Endometrium (tissue), 2 donors: ENCODE results near the gene GRM7.

Experiments
- FAIRE-seq: peaks from 2 replicates; lab custom pipeline; 2012; peaks lifted over from hg19 to GRCh38; lab: Jason Lieb, UNC
- donor health status: control.
- donor health status: control.

GRM7 gene

DNA sequence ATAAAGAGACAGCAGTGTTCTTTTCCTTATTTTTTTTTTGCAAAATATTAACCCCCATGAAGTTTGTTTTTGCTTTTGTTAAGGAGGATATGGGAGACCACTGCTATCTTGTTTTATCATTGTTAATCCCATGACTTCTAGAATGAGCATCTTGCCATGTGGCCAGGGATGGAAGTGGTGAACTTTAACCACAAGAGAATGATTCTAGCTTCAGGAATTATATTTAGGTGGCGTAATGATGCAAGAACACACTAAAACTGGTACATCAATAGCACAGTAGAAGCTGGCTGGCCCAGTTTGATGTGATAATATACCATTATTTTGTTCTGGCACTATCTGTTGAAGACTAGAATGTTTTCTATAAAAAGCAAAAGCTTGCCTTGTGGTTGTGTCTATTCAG is 720.9 kb downstream of the GRM7 start:
- FAIRE-seq: no peak

DNA sequence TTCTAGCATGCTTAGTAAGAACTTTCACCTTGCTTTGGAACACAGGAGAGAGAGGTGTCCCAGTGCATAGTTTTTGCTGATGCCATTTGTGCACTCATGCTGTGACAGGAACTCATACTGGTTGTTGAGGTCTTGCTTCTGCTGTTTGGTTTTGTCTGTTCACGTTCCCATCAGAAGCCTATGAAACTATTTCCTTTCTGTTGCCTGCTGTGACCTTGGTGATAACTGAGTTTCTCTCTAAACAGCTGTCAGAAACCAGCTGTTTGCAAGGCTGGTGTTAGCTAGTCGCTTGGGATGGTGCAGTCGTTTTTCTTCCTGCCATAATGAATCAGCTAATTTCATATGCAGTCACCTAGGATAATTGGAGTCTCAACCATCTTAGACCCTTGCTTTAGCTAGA is 724.1 kb downstream of the GRM7 start:
- FAIRE-seq: no peak

DNA sequence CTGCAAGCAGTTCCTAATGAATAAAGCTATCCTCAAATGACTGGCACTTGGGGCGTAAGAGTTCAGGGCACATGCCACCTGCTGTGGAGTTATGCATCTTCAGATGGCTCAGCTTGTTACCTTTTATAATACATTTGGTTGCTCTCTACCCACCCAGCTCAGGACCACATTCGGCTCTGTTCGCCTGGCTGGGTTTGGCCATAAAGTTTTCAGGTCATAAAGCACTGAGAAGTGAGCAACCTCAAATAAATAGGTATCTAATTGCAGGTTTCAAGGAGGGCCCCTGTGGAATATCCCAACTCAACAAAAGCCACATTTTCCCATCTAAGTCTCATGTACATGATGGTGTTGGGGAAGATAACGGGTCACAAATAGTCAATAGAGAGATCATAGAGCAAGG is 727.3 kb downstream of the GRM7 start:
- FAIRE-seq: no peak

DNA sequence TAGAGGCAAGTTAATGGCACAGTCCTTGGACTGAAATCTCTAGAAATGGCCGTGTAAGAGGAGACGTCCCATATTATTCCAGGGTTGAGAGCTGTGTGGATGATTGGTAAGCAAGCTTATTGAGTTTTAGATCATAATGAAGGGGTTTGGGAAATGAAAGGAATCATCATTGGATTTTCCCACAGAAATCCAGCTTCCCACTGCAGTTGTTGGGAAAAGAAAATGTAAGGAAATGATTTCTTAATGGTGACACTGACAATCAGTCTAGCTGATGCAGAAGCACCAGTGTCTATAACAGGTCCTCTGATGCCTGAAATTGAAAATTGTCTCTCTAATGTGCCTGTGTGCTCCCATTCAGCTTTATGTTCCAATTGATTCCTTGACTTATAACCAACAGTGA is 728.6 kb downstream of the GRM7 start:
- no peak for FAIRE-seq

DNA sequence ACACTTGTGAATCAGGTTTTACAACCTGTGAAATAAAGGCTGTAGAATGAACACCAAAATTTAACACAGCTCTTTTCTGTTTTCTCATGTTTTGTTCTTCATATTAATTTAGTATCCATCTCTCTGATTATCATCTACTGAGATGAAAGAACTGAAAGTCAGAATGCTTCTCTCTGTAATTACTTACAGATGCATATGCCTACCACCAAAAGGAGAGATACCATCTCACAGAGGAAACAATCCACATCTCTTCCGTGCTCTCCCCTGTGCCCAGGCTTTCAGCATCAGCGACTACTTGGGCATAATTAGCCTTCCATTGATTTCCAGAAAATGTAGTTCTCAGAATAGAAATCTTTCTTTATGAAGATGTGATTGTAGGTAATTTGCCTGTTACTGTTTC is 741.4 kb downstream of the GRM7 start:
- FAIRE-seq: no peak

DNA sequence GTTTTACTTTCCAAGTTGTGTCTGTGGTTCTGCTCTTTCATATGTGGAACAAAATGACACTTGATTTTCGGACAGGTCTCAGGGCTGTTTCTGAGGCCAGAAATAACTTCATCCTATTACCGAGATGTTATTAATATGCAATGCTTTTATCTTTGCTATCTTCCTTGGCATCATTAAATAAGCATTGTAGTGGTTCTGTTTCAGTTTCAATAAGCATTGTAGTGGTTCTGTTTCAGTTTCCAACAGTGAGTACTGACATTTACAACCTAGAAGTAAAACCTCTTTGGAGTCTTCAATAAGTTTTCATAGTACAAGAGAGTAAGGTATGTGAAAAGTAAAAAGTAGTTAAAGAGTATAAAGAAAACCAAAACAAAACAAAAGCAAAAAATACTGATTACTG is 746.2 kb downstream of the GRM7 start:
- FAIRE-seq: no peak

DNA sequence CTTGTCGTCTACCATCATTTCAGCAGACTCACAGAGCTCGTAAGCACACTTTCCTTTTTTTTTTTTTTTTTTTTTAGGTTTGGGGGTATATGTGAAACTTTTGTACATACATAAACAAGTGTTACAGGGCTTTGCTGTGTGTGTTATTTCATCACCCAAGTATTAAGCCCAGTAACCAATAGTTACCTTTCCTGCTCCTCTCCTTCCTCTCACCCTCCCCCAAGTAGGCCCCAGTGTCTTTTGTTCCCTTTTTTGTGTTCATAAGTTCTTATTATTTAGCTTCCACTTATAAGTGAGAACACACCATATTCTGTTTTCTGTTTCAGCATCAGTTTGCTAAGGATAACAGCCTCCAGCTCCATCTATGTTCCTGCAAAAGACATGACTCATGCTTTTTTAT is 746.8 kb downstream of the GRM7 start:
- no peak for FAIRE-seq

DNA sequence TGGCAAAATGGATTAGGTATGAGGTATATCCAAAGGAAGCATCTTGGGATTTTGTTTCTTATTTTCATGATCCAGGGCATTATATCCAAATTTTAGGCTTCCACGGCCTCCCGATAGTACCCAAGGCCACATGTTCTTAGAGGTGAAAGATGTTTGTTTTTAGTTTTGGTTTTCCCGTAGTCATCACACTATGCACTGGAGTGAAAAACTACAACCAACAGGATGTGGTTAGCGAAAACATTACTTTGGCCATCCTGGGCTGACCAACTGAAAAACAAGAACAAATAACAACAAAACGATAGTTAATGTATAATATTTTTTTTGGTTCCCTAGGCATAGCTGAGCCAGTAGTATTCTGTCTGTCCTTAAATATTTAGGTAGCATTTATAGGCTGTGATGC is 749.7 kb downstream of the GRM7 start:
- no peak for FAIRE-seq

DNA sequence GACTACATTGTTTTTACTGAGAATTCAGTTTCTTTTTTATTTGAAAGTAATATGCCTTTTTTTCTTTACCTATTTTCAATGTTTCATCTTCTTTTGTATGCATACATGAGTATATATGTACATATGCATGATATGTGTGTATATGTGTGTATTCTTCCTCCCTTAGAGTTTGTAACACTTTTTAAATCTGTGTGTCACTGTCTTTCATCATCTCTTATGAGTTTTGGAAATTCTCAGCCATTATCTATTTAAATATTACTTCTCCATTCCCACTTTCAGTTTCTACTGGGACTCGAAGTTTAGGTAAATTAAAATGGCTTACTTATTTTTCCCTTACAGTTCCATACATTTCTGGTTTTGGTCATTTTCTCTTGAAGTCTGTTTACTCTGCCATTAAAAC is 754.1 kb downstream of the GRM7 start:
- FAIRE-seq: no peak

DNA sequence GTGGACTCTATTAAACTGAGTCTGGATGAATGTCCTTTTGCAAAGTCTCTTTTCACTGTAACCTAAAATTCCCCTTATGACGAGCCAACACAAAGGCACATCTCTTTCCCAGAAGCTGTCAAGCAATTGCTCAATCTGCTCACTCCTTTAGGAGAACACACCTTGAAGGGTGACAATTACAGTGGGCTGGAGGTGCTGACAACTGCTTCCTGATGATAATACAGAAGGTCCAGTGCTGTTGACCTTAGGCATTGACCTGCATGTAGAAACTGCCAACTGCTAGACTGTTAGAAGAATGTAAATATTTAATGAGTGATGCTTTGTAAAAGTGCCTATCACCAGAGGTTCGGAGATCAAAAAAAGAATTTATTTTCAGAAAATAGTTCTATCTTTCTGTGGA is 757.7 kb downstream of the GRM7 start:
- FAIRE-seq: no peak

DNA sequence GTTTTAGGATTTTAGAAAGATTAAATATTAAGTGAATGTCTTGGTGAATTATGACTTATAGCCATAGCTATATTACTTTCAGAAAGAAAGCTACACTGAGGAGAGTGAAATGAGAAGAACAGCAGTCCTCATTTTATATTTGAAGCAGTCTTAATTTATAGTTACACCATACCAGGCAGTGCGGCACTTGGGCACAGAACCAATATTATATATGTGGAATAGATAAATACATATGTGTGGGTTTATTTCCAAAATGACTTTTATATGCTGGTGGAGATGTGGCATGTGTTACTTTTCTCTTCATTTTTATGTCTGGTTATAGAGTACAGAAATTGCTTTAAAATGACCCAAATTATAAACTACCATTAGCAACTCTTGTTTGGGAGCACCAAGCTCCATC is 759.5 kb downstream of the GRM7 start:
- FAIRE-seq: no peak

DNA sequence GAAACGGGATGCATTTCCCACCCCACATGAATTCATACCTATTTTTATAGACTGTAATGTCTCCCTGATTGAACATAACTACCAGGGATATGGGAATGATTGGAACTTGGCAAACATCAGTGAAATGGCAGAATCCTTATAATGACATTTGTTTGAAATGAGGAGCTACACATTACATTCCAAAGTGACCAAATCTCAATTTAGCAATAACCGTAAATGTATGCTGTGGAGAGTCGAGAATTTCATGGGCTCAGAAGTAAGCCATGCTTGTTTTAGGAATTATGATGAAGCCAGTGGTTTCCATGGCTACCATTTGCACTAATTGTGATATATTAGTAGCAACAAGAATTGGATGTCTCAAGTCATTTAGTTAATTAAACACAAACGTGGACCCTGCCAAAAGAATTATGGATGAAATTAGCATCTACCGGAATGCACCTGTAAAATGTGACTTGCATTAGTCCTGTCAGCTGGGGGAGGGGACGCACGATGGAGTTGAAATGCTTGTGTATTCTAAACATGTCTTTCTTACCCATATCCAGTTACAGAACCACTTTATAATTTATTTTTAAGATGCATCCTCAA is 760.2 kb downstream of the GRM7 start:
- FAIRE-seq: no peak

DNA sequence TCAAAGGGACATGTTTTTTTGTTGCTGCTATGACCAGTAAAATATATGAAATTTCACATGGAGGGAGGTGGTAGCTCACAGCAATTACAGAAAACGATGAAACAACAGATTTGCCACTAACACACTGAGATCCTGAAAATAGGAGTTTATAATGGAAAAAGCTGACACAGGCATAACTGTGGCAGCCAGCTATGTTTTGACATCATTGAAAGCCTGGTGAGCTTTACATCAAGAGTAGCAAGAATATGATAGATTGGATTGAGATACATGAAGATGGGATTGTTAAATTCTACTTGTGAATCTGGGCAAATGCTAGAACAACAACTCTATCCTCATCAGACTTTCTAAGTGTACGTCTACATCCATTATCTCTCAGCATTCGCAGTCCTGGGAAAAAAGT is 760.7 kb downstream of the GRM7 start:
- FAIRE-seq: no peak

DNA sequence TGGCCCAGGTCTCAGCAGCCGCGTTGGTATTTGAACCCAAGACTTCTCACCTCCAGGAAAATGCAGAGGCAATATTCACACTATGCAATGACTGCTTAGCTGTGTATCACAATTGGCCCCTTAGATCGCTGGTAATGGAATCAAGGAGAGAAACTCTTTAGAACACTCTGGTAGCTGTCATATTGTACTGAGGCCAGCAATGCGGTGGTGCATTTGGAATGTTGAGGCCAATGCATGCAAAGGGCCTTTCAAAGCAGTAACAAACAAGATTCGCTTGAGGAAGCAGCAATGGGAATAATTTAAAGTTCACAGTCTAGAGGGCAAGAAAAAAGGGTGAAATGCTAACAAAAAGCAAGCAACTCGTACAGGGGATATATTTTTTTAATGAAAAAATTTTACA is 764.1 kb downstream of the GRM7 start:
- no peak for FAIRE-seq

DNA sequence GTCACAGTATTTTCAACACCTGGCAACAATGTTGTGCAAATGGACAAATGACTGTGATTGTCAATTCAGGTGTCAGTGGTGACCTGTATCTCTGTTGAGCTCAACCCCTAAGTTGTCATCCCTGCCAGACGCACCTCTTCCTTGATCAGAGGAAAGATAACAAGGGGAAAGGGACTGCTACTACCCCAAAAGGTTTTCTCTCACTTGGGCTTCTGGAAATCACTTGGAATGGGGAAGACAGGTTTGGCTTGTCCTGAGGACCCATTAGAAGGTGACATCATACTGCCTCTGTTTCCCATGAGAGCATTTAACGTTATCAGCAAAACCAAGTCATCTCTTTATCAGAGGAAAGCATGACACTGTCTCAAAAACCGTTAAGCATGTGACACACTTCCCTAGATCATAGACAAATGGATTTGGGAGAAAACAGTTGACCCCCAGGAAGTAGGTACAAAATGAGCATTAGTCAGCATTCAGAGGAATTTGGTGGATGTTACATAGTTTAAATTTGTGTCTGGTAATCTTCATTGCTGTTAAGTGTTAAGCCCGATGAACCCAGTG is 769.5 kb downstream of the GRM7 start:
- no peak for FAIRE-seq

DNA sequence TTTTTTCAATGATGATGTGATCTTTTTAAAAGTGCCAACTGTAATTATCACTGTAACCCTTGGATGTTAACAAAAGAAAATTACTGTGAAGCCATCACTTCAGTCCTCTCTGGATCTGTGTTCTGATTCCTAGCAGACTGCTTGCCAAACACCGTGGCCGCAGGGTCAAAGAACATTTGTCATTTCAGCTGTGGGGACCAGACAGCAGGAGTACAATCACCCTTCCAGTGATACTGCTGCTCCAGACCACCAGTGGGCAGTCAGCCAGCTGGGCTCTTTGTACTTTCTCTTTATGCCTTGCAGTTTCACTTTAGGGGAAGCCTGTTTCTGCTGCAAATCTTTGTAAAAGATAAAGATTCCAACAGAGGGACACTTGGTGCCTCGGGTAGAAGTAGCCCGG is 770.0 kb downstream of the GRM7 start:
- no peak for FAIRE-seq

DNA sequence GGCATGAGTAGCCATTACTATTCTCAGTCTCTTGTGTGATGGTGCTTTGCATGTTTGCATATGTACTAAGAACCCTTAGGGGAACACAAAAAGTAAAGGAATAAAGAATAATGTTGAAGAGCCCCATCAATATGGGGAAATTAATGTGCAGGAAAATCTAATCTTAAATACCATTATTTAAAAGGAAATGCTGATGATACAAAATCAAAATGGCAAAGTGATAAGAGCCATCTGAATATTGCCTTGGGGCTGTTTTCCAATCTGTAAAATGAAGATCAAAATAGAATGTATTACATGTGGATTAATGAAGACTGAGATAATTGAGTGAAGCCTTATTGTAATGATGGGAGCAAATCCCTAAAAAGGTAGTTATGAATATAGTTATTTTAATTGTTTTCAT is 771.4 kb downstream of the GRM7 start:
- FAIRE-seq: no peak

DNA sequence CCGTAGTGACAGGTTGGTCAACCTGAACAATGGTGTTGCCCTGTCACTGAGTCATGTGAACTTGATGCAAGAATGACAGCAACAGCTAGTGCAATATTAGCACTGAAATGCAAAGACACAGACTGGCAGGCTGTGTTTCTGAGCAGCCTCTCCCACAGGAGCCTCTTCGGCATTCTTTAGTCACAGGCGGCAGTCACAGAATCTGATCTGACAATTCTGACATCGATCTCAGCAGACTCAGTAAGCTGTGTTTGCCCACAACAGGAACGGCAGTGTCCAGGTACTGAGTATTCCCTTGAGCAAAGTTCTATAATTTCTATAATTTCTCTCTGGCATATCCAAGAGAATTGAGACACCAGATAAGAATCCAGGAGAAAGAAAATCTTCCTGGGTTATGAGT is 776.8 kb downstream of the GRM7 start:
- no peak for FAIRE-seq

DNA sequence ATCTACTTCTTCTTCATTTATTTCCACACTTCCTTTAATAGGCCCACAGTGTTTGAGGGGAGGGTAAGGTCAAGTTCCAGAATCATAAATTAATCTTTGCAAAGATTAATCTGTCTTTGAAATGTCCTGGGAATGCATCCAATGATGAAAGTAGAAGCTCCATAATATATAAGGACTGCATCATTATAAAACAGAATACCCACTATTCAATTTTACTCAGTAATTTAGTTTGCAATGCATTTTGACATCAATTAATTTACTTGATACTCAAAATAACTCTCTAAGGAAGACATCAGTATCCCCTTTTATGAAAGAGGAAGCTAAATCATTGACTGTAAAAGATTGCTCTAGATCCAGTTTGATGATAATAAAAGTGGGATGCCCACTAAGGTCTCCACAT is 777.2 kb downstream of the GRM7 start:
- FAIRE-seq: no peak

DNA sequence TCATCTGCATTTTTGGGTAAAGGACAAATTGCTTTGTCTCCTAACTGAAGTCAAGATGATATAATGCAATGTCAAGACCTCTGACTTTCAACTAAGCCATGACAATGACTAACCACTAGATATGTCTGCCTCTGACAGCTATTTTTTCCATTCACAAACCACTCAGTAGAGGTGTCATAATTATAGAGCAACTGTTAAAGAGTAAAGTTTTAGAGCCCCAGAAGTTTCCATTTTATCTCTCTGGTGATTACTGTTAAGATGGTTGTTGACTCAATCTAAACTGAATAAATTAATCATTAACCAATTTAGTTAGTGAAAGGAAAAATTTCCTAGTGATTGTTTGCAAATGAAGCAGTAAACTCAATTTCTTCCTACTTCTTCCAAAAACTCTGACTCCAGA is 779.9 kb downstream of the GRM7 start:
- FAIRE-seq: no peak

DNA sequence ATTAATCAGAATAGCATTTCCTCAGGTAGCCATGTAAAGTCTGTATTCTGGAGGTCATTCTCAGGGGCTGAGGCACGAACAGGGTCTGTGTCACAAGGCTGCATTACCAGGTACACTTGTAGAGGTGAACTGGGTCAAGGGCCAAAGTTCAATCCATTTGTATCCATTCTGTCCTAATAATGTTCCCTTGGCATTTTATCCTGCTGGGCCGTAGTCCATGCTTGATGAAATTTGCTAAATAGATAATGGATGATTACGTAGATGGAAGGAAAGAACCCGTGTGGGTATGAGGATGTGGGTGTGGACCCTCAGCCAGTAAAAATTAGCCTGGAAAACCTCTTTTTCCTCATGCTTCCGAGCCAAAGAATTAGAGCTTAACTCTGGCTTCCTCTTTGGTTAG is 785.9 kb downstream of the GRM7 start:
- FAIRE-seq: no peak

DNA sequence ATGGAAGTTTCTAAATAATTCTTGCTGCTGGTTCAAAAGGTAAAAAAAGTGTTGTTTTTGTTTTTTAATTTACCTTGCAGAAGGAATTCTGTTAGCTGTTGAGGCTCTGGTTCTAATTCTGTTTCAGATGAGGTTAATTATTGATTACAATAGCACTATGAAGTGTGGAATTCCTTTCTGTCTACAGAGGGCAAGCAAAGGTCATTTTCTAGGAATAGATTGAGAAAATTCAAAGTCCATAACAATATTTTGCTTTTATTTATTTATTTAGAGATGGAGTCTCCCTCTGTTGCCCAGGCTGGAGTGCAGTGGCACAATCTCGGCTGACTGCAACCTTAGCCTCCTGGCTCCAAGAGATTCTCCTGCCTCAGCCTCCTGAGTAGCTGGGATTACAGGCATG is 789.6 kb downstream of the GRM7 start:
- no peak for FAIRE-seq

DNA sequence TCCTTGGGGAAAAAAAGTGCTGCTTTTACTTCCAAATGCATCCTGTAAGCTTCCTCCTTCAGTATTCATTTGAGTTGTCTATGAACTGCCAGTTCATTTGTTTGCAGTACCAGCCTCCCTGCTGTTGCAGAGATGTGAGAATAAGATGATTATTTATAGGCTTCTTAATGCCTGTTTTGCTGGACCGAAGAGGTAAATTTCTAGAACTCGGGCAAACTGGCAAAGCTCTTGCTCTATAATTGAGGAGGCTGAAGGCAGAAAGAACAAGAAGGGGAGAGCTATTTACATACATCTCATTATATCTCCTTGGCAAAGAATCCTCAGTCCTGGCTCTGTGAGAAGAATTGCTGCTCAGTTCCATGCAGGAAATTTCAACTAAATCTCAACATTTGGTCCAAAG is 790.4 kb downstream of the GRM7 start:
- FAIRE-seq: no peak

DNA sequence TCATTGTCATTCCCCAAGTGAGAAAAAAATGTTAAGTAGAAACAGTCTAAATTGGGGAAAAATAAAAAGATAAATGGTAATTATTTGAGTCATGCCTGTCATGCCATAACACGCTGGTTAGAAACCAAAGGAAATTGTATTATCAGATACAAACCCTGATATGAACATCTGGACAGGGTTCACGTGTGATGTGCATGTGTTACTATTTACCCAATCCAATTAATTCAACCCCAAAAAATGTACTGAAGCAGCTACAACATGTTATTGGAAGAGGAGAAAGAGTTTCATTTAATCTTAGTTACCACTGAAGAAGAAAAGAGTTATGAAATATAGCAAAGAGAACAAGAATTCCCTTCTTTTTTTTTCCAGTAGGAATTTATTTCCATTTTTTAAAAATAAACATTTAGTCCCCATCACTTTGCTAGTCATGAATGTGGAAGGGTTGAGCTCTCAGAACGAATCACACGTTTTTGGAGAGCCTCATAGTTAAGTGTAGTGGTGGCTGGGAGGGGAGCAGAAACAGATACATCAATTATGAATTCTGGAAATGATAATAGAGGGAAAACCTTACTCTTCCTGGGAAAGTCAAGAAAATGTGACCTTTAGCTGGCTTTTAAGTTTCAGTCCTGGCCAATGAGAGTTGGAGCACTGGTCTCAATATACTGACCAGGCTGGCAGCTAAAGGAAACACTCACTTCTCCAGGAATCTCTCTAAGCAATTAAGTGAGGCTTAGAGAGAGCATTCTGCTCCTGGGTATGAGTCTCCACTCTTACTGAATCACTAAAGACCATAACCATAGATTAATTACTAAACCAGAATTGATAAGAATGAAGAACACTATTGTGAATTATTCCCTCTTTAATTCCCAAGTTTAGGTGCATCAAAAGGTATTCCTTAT is 796.5 kb downstream of the GRM7 start:
- no peak for FAIRE-seq
